Liver (tissue), 9 donors: ENCODE data around the gene PLEKHA7. TPM values are rescaled to one million over a fixed set of nuclear protein-coding genes. Genes with fewer than 3 reads are reported as not detected.

Experiments
- DNase-seq: peaks from one replicate; pipeline ENCODE4 v3.0.0-alpha.2; 2017; ENCODE audit warnings: low spot score
- H3K27ac ChIP-seq, 2 donors: one replicate each; pipeline ENCODE4 v1.7.0; 2013; ENCODE audit warnings: inconsistent platforms in 2 of 2, low read length in 2 of 2, control low read depth in 1 of 2, low read depth in 1 of 2, mild to moderate bottlenecking in 1 of 2
- H3K27me3 ChIP-seq, 4 donors: one replicate each; pipeline versions ENCODE4 v1.6.1 to v1.7.0; 2013; ENCODE audit warnings: low read length in 3 of 4, inconsistent platforms in 1 of 4, mild to moderate bottlenecking in 1 of 4, moderate library complexity in 1 of 4; ENCODE audit not compliant: control insufficient read depth in 4 of 4, insufficient read depth in 4 of 4
- H3K36me3 ChIP-seq, 4 donors: one replicate each; pipeline versions ENCODE4 v1.6.1 to v1.7.0; 2013; ENCODE audit warnings: low read length in 3 of 4, mild to moderate bottlenecking in 3 of 4, low read depth in 1 of 4, moderate library complexity in 1 of 4; ENCODE audit not compliant: control insufficient read depth in 4 of 4, insufficient read depth in 3 of 4
- H3K4me1 ChIP-seq, 4 donors: one replicate each; pipeline versions ENCODE4 v1.6.1 to v1.7.0; 2013; ENCODE audit warnings: low read length in 3 of 4, mild to moderate bottlenecking in 3 of 4, moderate library complexity in 1 of 4; ENCODE audit not compliant: control insufficient read depth in 4 of 4, insufficient read depth in 4 of 4
- H3K4me3 ChIP-seq, 3 donors: one replicate each; pipeline versions ENCODE4 v1.6.1 to v1.7.0; 2013; ENCODE audit warnings: low read length in 3 of 3, control low read depth in 1 of 3, low read depth in 1 of 3, mild to moderate bottlenecking in 1 of 3
- H3K9ac ChIP-seq, 2 donors: one replicate each; pipeline ENCODE4 v1.7.0; 2013; ENCODE audit warnings: low read length in 2 of 2, mild to moderate bottlenecking in 2 of 2, moderate library complexity in 2 of 2, control low read depth in 1 of 2, low read depth in 1 of 2
- H3K9me3 ChIP-seq, 4 donors: one replicate each; pipeline versions ENCODE4 v1.6.1 to v1.7.0; 2013; ENCODE audit warnings: low read length in 3 of 4; ENCODE audit not compliant: control insufficient read depth in 4 of 4
- ATF3 ChIP-seq: IDR thresholded peaks from 2 replicates; pipeline ENCODE4 v1.6.1; 2016; ENCODE audit warnings: antibody characterized with exemption
- CTCF ChIP-seq: fragments of 150-350 bp; IDR thresholded peaks from 2 replicates; pipeline ENCODE4 v1.5.1; 2017; ENCODE audit warnings: improper control_type of control experiment, low read depth, low read length; ENCODE audit not compliant: missing input control
- EGR1 ChIP-seq, 2 donors: IDR thresholded peaks; 2 replicates each; pipeline ENCODE4 v1.6.1; 2016 to 2018; ENCODE audit warnings: antibody characterized with exemption in 2 of 2, low read depth in 2 of 2
- FOXA1 ChIP-seq: IDR thresholded peaks from 2 replicates; pipeline ENCODE4 v1.6.1; 2016; ENCODE audit warnings: antibody characterized with exemption
- GABPA ChIP-seq, 2 donors: IDR thresholded peaks in 1 of 2; conservative IDR thresholded peaks in 1 of 2; 2 replicates each; pipeline ENCODE4 v1.6.1; 2016; ENCODE audit warnings: antibody characterized with exemption in 2 of 2, mild to moderate bottlenecking in 1 of 2, moderate library complexity in 1 of 2
- HNF4A ChIP-seq, 2 donors: conservative IDR thresholded peaks; 2 replicates each; pipeline ENCODE4 v1.6.1; 2016; ENCODE audit warnings: antibody characterized with exemption in 2 of 2, mild to moderate bottlenecking in 2 of 2
- JUND ChIP-seq, 2 donors: IDR thresholded peaks; 2 replicates each; pipeline ENCODE4 v1.6.1; 2016; ENCODE audit warnings: antibody characterized with exemption in 2 of 2
- NR2F2 ChIP-seq: IDR thresholded peaks from 2 replicates; pipeline ENCODE4 v1.6.1; 2016; ENCODE audit warnings: antibody characterized with exemption
- RXRA ChIP-seq, 2 donors: IDR thresholded peaks; 2 replicates each; pipeline ENCODE4 v1.6.1; 2017 to 2018; ENCODE audit warnings: antibody characterized with exemption in 2 of 2, mild to moderate bottlenecking in 1 of 2
- SP1 ChIP-seq: IDR thresholded peaks from 2 replicates; pipeline ENCODE4 v1.6.1; 2018; ENCODE audit warnings: antibody characterized with exemption, mild to moderate bottlenecking
- TAF1 ChIP-seq: conservative IDR thresholded peaks from 2 replicates; pipeline ENCODE4 v1.6.1; 2016; ENCODE audit warnings: antibody characterized with exemption, mild to moderate bottlenecking
- YY1 ChIP-seq: IDR thresholded peaks from 2 replicates; pipeline ENCODE4 v1.6.1; 2016; ENCODE audit warnings: antibody characterized with exemption, mild to moderate bottlenecking
- WGBS: extraction: QIAGEN DNeasy Blood & Tissue Kit; methylation state at CpG from one replicate; pipeline ENCODE4 v1.1.7; 2013; 5-methylcytosine and 5-hydroxymethylcytosine counted together
- polyA plus RNA-seq, 2 donors: library from polyadenylated mRNA; stranded (reverse) in 1 of 2; unstranded in 1 of 2; fragments of 200-250 nt in 1 of 2; fragments of >200 nt in 1 of 2; fragmentation: Nextera tagmentation in 1 of 2; extraction: Ambion mirVana in 1 of 2; gene quantifications; one replicate each; pipeline versions ENCODE4 v1.2.1 to v1.2.3, GENCODE V29; 2013 to 2015
- total RNA-seq, 2 donors: library from RNA; depleted of rRNA; stranded (reverse); fragments of >200 nt; gene quantifications; one replicate each; pipeline ENCODE4 v1.2.3, GENCODE V29; 2014
- TF ChIP-seq, protein P1 (sequence below): IDR thresholded peaks from 2 replicates; pipeline ENCODE4 v1.6.1; 2016; ENCODE audit warnings: antibody characterized with exemption
- donor health status: healthy.
- donor health status: healthy.
- donor health status: healthy.
- donor health status: healthy.
- donor health status: healthy.

Gene PLEKHA7
- total and polyA plus RNA-seq, 4 donors, result 6.1 to 28.8 (median 8.5) TPM

DNA sequence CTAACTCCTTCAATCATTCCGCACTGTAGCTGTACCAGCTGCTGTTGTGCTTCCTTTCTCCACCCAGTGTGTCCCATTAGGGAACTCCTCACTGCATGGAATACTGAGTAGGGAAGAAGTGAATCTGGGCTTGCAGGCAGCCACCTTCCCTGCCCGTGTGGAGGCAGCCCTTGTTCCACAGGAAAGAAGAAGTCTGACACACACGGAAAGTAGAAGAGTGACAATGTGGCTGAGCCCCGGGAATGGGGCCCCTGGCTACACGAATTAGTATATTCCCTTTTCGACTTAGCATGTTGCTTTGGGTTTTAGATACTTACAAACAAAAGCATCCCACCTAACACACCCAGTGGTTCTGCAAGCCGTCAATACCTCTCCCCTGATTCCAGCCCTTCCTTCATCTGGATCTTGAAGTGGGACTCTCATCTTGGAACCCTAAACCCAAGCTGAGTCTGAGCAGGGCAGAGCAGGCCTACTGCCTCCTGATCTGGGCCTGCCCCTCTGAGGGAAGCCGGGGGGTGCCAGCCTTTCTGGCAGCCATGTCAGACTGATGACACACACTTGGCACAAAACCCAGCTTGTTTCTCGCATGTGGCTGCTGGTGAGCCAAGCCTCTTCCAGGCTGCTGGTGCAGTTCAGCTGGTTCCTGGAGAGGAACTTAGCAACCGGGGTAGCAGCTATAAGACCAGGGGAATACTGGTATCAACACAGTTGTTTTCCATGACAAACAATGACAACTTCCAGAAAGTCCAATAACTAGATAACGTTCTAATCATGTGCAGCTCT, 204.1 kb downstream of the PLEKHA7 start:
- TF ChIP-seq NR2F2 (no peak), RXRA (IDR thresholded peaks at IDR 0.05) (peak in 1 of 2 donors; percentile 45)
- no peaks in the 10 kb centered on the region for H3K27me3 ChIP-seq
- peaks cover 14 to 50% (median 35%) of the 10 kb centered on the region in 4 donors for H3K4me1 ChIP-seq
- 69% methylated on average over 11 of the region's 11 CpGs for WGBS
- H3K36me3 ChIP-seq, result peaks cover 0 to 13% (median 4%) of the 10 kb centered on the region in 4 donors
- H3K27ac ChIP-seq, result peak overlapping the region in 1 of 2 donors; percentile 56
- no peak overlapping the region for H3K4me3 ChIP-seq
- no peak overlapping the region for H3K9ac ChIP-seq
- DNase-seq, result no peak
- H3K9me3 ChIP-seq, result no peaks in the 10 kb centered on the region

DNA sequence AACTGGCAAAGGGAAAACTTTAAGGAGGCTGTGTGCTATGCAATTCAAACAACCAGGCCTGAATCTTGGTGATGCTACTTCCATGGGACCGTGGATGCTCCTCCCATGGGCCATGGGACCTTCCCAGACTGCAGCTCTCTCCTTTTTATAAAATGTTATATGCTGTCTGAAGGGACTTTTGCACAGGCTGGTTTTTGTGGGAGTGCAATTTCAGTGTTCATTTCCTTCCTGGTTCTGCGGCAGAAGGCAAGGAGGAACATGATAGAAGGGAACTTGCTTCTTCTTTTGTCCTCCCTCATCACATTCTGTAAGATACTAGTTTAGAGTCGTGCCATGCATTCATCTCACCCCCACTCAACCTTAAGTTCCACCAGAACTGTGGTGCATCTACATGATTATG, 206.9 kb downstream of the PLEKHA7 start:
- Histone ChIP-seq H3K4me3 (no peak overlapping the region), H3K4me1 (peaks cover 20 to 47% (median 43%) of the 10 kb centered on the region in 4 donors), H3K9me3 (no peaks in the 10 kb centered on the region), H3K36me3 (peaks cover 0 to 3% (median 1%) of the 10 kb centered on the region in 4 donors), H3K27me3 (no peaks in the 10 kb centered on the region), H3K9ac (no peak overlapping the region), H3K27ac (no peak overlapping the region)
- DNase-seq, result no peak
- TF ChIP-seq SP1 (no peak), YY1 (no peak), HNF4A (conservative IDR thresholded peaks at IDR 0.05) (no peak), TAF1 (no peak)
- 76% methylated on average over 3 of the region's 3 CpGs for WGBS

DNA sequence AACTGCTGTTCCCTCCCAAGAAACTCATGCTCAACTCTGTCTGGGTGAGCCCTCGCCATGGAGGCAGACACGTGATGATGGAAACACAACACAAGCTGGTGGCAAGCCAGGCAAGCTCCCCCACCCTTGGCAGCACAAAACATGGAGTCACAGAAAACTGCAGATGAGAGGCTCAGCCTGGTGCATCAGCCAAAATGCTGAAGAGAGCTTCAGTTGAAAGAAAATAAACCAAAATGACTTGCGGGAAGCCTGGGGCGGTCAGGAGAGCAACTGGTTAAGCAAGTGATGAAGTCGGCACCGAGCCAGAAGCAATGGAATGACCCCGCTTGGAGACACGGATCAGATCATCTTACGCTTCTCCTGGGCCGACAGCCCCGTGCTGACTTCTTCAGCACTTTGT, 207.4 kb downstream of the PLEKHA7 start:
- no peaks in the 10 kb centered on the region for H3K9me3 ChIP-seq
- no peak for DNase-seq
- H3K27me3 ChIP-seq, result no peaks in the 10 kb centered on the region
- peaks cover 0 to 3% (median 1%) of the 10 kb centered on the region in 4 donors for H3K36me3 ChIP-seq
- H3K4me3 ChIP-seq, result no peak overlapping the region
- peaks cover 20 to 47% (median 43%) of the 10 kb centered on the region in 4 donors for H3K4me1 ChIP-seq
- 68% methylated on average over 11 of the region's 11 CpGs for WGBS
- TF ChIP-seq NR2F2, result no peak
- TF ChIP-seq CTCF, result no peak
- TF ChIP-seq FOXA1, result no peak
- no peak for TF ChIP-seq EGR1 (IDR thresholded peaks at IDR 0.05; ENCODE audit: low read depth in 2 of 2)
- TF ChIP-seq JUND (IDR thresholded peaks at IDR 0.05), result no peak
- no peak for TF ChIP-seq TAF1
- no peak for TF ChIP-seq SP1
- TF ChIP-seq, protein P1, sequence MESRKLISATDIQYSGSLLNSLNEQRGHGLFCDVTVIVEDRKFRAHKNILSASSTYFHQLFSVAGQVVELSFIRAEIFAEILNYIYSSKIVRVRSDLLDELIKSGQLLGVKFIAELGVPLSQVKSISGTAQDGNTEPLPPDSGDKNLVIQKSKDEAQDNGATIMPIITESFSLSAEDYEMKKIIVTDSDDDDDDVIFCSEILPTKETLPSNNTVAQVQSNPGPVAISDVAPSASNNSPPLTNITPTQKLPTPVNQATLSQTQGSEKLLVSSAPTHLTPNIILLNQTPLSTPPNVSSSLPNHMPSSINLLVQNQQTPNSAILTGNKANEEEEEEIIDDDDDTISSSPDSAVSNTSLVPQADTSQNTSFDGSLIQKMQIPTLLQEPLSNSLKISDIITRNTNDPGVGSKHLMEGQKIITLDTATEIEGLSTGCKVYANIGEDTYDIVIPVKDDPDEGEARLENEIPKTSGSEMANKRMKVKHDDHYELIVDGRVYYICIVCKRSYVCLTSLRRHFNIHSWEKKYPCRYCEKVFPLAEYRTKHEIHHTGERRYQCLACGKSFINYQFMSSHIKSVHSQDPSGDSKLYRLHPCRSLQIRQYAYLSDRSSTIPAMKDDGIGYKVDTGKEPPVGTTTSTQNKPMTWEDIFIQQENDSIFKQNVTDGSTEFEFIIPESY, result no peak
- TF ChIP-seq GABPA (IDR thresholded peaks at IDR 0.05 in 1 of 2, conservative IDR thresholded peaks at IDR 0.05 in 1 of 2), result no peak
- no peak for TF ChIP-seq ATF3
- H3K27ac ChIP-seq, result peak overlapping the region in 1 of 2 donors; percentile 47
- H3K9ac ChIP-seq, result no peak overlapping the region
